Fibroblast of the conjunctiva (primary cell): ENCODE measurements around the gene USP4.
"Not testable (repeated sequence)": the region's sequence is repeated elsewhere in the genome, so short reads cannot be mapped to it uniquely, and the experiment has no call there.

Experiments
- DNase-seq: peaks from one replicate; pipeline ENCODE4 v3.0.0-alpha.2; 2010; ENCODE audit warnings: low read depth

The USP4 gene

DNA sequence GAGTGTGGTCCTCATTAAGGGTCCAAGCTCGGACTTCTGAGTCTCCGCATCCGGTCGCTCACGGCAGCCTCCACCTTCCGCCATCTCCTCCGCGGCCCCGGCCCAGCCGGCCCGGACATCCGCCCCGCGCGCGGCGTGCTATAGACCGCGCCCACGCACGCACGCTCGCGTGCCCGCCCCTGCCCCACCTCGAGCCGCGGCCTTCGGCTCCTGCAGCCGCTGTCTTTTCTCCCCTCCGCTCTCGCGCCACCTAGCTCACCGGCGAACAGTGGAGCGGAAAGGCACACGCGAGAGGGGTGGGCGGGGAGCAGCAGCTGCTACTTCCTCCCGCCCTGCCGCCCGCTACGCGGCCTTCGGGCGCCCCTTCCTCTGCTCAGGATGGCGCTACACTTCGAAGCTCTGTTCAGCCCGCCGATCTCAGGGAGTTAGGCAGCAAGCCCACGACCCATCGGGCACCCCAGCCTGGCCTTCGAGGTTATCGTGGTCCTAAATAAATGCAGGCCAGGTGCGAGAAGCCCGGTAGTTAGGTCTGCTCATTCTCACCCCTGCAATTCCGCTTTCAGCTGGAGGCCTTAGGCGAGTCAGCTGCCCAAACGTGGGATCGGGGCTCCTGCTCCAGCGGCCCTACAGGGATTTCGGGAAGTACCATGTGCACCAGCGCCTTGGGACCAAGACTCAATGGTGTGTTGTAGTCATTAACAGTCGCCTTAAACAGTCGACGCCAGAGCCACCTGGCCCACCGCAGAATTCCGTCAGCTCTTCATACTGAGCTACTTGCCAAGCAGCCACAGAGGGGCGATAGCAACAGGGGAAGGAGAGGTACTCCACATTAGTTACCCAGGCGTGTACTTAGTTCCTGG is at the start of gene USP4:
USP4 (minus strand) TSS at position 113 of the 860 bp plus-strand sequence; CDS start at position 84, 29 bp downstream.
- peak; percentile 72 for DNase-seq

DNA sequence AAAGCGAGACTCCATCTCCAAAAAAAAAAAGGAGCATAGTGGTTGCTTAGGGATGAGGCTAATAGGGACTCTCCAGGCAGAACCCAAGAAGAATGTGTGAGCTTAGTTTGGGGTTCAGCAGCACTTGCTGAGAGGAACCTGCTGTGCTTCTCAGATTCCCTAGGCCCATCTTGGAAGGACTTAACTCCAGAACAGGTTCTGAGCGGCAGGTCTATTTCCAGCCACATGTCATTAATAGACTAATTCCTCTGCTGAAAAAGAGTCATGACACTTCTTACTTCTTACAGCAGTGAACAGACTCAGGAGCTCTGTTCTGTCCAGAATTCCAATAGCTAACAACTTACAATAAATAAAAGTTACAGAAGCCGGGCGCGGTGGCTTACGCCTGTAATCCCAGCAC is 49.4 kb upstream of the USP4 start:
- DNase-seq: no peak

GRCh38 chr3:49388289-49388820 is 48.5 kb upstream of the USP4 start:
- DNase-seq: no peak

DNA sequence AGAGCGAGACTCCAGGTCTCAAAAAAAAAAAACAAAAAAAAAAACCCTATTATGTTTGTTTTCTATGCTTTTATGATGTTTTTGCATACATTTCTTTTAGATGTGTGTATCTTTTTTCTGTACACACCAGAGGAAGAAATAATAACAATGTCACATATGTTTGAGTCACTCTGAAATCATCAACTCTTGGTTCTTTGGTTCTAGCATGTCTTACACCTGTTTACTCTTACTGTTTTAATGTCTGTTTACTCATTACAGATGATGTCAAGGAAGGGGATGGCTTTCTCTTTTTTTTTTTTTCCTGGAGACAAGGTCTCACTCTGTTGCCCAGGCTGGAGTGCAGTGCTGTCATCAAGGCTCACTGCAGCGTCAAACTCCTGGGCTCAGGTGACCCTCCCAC is 47.9 kb upstream of the USP4 start:
- no peak for DNase-seq

DNA sequence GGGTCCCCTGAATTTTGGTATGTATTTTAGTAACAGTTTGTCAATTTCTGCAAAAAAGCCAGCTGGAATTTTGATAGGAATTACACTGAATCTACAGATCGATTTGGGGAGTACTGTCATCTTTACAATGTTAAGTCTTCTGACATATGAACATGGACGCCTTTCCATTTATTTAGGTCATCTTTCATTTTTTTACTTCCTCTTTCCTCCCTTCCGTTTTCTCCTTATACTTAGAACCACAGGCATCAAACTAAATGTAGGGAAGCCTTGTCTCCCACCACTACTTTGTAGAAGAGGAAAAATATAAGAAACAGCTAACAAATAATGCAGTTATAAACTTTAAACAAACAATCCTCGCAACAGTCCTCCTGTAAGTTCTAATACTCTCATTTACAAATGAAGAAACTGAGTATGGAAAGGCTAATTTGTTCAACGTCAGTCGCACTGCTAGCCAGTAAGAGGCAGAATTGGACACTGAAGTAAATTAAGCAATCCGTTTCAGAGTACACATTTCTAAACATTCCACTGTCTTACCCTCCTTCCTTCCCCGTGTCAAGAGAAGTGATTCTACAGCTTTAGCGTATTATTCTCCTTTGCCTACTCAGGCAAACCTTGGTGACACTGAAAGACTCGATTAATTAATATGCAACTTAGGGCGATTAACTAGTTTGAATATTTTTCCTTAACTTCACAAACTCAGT is 46.4 kb upstream of the USP4 start:
- DNase-seq: no peak

DNA sequence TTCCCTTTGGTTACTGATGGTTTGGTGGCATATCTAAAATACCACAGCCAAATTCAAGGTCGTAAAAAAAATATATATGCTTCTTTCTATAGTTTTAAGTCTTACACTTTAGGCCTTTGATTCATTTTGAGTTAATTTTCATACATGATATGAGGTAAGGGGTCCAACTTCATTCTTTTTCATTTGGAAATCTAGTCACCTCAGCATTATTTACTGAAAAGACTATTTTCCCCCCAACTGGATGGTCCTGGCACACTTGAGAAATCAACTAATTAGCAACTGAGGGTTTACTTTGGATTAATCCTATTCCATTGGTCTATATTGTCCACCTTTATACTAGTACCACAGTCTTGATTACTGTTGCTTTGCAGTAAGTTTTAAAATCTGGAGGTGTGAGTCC is 45.8 kb upstream of the USP4 start:
- DNase-seq: no peak

DNA sequence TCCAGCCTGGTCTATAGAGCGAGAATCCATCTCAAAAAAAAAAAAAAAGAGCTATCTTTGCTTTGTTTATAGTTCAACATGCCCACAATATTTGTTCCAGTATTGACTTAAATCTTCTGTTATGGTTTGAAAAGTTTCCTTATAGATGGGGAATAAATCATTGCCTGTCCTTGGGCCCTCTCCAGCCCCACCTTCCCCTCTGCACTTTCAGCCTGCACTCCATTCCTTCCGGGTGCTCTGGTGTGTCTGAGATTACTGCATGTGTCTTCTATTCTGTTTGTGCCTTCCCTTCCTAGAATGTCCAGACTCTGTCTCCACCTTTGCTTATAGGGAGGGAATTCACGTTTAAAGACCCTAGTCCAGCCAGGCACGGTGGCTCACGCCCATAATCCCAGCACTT is 43.5 kb upstream of the USP4 start:
- DNase-seq: no peak

DNA sequence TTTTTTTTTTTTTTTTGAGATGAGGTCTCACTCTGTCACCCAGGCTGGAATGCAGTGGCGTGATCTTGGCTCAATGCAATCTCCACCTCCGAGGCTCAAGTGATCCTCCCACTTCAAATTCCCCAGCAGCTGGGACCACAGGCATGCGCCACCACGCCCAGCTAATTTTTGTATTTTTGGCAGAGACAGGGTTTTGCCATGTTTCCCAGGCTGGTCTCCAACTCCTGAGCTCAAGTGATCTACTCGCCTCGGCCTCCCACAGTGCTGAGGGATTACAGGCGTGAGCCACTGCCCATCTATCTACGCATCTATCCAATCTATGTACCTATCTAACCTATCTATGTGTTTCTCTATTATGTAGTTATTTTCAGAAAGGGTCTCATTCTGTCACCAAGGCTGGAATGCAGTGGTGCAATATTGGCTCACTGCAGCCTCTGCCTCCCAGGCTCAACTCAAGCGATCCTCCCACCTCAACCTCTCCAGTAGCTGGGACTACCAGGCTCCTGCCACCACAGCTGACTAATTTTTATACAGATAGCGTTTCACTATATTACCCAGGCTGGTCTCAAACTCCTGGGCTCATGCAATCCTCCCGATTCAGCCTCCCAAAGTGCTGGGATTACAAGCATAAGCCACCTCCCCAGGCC is 38.5 kb upstream of the USP4 start:
- DNase-seq: peak; percentile 37

- no peak for DNase-seq
Observed at GRCh38 chr3:49377483-49377882, 37.6 kb upstream of the USP4 start.

DNA sequence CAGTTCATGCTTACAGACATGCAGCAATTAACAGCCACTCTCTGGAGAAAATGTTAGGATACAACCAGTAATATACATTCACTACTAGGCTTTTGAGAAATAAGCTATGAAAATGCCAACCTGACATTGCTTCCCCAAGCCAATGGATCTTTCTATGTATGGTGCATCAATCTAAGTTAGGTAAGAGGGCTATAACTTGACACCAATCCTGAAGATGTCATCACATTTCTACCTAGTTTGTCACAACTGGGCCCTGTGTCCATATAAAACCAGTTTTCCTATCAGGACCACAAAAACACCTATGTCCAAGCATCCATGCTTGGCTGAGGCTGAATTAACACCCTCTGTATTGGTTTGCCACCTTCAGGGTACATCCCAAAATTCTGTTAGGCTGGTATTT is 32.1 kb upstream of the USP4 start:
- no peak for DNase-seq

DNA sequence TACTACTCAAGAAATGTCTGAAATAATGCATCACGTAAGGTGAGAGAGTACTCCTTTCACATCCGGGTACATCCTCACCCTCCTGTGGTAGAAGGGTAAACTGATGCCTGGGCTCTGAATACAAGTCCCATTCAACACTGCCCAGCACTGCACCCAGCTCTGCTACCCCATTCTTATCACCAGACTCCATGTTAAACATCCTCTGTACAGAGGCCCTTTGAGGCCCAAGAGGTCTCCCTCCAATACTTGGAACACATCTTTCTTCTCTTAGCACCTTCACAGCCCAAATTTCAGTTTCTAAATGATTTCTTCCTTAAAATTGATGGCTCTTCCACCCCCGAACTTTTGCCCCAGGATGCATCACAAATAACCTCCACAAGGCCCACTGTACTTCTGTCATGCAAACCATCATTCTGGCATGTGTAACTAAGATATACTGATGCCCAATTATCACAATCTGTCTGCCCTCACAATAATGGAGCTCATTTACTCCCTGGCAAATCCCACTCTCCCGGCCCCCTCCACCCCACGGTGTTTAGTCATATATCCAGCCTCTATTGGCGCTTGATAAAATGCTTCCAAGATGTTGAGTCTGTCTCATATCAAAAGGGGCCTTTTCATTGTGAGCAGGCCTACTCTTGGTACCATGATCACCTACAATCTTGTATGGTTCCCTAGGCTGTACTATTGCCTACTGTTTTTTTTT is 30.9 kb upstream of the USP4 start:
- no peak for DNase-seq

DNA sequence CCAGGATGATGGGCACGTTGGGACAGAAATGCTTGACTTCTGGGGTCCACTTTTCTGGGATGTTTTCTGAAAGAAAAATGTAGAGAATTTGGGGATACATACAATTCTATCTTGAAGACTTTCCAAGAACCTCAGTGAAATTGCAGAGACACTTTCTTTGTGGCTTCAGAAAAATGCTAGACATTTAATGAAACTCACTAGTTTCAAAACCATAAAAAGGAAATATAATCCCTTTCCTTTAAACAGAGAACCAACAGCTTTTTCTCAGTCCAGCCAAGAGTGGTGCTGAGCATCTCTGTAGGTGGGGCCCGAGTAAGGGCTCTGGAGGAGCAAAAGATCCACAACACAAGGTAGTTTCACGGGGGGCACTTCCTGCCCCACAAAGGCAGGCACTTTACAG is 22.7 kb upstream of the USP4 start:
- no peak for DNase-seq

- DNase-seq: no peak
Observed at GRCh38 chr3:49359623-49360022, 19.8 kb upstream of the USP4 start.

GRCh38 chr3:49358884-49359225 is 19.0 kb upstream of the USP4 start:
- DNase-seq: no peak

DNA sequence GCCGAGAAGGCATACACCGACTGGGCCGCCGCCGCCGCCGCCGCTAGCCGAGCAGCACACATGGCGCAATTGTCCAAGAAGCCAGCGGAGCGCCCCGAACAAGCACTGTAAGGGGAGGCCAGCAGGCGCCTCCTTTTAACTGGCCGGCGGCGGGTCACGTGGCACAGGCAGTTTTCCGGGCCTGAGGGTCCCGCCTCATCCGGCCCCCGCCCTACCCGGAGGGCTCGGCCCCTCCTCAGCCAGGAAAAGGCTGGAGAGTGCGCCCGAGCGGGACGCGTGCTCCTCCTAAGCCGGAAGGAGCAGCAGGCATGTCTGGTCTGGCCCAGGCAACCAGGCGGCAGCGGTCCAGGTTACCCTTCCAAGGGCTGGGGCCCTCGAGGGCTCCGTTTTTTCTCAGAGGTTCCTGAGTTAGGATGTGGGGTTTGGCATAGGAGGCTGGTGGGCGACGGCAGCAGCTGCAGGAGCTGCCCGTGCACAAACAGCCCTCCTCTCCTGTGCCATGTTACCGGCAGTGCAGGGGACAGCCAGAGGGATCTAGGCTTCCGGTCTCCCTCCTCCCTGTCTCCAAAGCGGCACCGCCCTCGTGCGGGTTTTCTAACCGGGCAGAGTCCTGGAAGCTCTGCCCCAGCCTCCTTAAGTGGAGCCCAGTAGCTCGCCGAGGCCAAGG is 18.5 kb upstream of the USP4 start, which contains the start of gene GPX1:
GPX1 (minus strand) TSS at position 137 of the 667 bp plus-strand sequence; CDS start at position 62, 75 bp downstream.
- DNase-seq: peak; percentile 92

DNA sequence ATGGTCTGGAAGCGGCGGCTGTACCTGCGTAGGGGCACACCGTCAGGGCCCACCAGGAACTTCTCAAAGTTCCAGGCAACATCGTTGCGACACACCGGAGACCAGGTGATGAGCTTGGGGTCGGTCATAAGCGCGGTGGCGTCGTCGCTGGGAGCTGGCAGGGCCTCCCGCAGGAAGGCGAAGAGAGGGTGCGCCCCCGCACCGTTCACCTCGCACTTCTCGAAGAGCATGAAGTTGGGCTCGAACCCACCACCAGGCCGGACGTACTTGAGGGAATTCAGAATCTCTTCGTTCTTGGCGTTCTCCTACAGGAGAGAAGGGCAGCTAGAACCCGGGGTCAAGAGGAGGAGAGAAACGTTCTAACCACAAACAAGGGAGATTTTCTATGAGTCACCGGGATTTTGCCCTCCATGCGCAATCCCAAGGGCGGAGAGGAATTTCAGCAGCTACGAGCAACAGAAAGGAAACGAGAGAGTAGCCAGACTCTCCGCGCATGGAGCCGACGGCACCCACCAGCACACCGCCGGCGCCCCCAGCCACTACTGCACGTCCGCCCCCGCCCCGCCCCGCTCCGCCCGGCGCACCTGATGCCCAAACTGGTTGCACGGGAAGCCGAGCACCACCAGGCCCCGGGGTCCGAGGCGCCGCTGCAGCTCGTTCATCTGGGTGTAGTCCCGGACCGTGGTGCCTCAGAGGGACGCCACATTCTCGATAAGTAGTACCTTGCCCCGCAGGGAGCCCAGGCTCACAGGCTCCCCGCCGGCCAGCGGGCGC is 17.8 kb upstream of the USP4 start:
- DNase-seq: peak; percentile 75

- DNase-seq: not testable (repeated sequence)
Observed at GRCh38 chr3:49357095-49357442, 17.2 kb upstream of the USP4 start.

- no peak for DNase-seq
Observed at GRCh38 chr3:49352890-49353421, 13.1 kb upstream of the USP4 start.

DNA sequence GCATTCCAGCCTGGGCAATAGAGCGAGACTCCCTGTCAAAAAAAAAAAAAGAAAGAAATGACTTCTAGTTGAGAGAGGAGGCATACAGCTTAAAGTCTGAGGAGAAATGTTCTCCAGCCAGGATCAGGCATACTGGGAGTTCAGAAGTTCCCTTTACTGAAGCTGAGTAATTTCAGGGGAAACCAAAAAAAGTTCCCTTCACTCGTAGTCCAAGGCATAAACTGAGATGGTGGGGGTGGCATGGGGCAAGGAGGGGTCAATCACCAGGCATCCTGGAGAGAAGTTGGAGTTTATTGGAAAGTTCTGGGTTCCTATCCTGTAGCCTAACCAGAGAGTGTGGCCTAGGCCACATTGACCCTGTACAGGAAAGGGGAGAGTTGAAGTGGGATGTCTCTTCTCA is 12.4 kb upstream of the USP4 start:
- DNase-seq: no peak

GRCh38 chr3:49351521-49352011 is 11.7 kb upstream of the USP4 start:
- DNase-seq: peak; percentile 70
